Stimulated activated effector memory CD8-positive, alpha-beta T cell treated with anti-CD3 and anti-CD28 coated beads, Interleukin-12 subunit alpha, Interleukin-12 subunit beta, amount 100 ng/mL, for 72 hours (primary cell): ENCODE measurements around the gene GCN1.
A peak's percentile ranks its signal among the peaks of the same experiment; 100 is the strongest.

Experiments
- ATAC-seq: fragments of 150-1000 bp; cut with Tn5 transposase; 2 replicates; pipeline ENCODE4 v1.10.0; 2021
- DNase-seq, 2 donors: peaks; one replicate each; pipeline ENCODE4 v3.0.0; 2021 to 2022; ENCODE audit warnings: low spot score in 2 of 2
- H3K27ac Mint-ChIP-seq: one replicate; pipeline ENCODE4 v1.8.0; 2022; ENCODE audit warnings: mild to moderate bottlenecking, mixed read lengths
- H3K36me3 Mint-ChIP-seq: one replicate; pipeline ENCODE4 v1.8.0; 2022; ENCODE audit warnings: mild to moderate bottlenecking, mixed read lengths
- H3K4me1 Mint-ChIP-seq: one replicate; pipeline ENCODE4 v1.8.0; 2022; ENCODE audit warnings: mixed read lengths
- H3K4me3 Mint-ChIP-seq: one replicate; pipeline ENCODE4 v1.8.0; 2022; ENCODE audit warnings: mild to moderate bottlenecking, mixed read lengths
- H3K9me3 Mint-ChIP-seq: one replicate; pipeline ENCODE4 v1.8.0; 2022; ENCODE audit warnings: mixed read lengths

Gene GCN1

DNA sequence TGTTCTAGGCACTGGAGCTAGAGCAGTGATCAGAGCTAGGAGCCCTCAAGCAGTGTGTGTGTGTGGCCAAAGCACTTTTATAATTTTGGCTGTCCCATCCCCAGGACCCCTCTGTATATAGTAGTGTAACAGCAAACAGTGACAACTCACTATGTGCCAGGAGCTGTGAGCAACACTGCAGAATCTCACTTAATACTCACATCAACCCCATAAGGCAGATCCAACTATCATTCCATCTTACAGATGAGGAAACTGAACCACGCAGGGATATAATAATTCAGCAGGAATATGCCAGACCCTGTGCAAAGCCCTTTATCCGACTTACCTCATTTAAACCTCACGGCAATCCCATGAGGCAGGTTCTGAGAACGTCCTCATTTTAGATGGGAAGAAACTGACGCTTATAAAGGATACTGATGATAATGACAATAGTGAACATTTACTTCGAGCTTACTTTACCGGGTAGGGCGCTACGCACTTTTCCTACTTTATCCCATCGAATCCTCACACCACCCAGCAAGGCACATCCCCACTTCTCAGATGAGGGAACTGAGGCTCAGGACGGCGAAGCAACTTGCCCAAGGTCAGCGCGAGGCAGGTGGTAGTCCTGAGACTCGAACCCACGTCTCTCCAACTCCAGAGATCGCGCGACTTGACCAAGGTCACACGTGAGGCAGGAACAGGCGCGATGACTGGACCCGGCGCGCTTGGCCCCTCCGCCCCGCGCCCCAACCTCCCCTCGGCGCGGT, 78.6 kb downstream of the GCN1 start:
- H3K36me3 Mint-ChIP-seq: peaks cover 69% of the 10 kb centered on the region
- DNase-seq: peak; percentile 25 to 73
- no peaks in the 10 kb centered on the region for H3K9me3 Mint-ChIP-seq
- H3K4me3 Mint-ChIP-seq: peak overlapping the region; percentile 70
- ATAC-seq: no peak
- peaks cover 81% of the 10 kb centered on the region for H3K4me1 Mint-ChIP-seq
- H3K27ac Mint-ChIP-seq: peak overlapping the region; percentile 95

DNA sequence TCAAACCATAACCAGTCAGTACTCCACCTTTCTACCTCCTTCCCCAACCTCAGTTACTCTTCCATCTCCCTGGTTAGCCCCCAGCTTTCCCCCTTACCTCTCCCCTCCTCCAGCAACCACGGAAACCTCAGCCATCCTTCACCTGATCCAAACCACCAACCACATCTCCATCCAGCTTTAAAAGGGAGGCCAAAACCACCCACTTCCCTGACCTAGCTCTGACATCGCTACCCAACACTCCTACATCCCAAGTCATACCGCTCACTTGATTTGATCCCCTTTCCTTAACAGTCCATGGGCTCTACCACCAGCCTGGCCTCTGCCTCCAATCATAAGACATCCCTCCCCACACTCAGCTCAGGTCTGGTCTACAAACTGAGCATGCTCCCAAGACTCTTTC, 79.4 kb downstream of the GCN1 start:
- Mint-ChIP-seq H3K9me3 (no peaks in the 10 kb centered on the region), H3K36me3 (peaks cover 77% of the 10 kb centered on the region), H3K4me3 (peak overlapping the region; percentile 70), H3K4me1 (peaks cover 82% of the 10 kb centered on the region), H3K27ac (peak overlapping the region; percentile 95)
- DNase-seq (no peak), ATAC-seq (no peak)

DNA sequence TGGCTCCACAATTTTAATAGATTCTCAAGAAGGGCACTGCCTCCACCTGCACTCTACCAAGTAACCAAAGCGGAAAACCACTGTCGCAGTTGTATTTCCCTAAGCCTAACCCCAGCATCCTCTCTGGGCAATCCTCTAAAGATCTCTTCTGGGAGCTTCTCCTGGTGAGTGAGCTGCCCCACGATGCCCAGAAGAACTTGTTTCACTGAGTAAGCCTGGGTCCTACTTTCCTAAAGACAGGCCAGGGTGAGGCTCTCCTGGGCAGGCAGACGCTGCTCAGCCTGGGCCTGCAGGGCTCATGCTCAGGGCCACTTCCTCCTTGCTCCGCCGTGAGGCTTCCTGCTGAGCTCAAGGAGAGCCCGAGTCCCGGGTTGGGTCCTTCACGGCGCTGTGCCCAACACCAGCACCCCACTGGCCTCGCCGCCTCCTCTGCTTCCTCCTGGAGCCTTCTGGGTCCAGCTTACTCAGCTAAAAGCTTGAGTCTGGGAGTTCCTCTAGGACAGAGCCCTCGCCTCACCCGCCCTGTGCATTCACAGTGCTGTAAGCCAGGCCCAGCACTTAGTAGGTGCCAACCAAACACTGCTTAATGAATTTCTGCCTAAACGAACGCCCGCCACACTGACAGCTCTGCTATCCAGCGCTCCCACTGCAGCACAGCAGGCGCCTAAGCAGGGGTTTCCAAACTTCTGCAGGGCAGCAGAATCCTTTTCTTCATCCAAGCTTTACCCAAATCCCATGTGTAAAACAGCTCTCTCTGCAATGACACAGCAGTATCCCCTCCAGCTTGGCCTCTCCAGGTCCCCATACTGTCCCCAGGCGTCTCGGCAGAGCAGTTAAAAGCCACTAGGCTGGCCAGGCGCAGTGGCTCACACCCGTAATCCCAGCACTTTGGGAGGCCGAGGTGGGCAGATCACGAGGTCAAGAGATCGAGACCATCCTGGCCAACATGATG, 83.7 kb downstream of the GCN1 start:
- Mint-ChIP-seq H3K4me1 (peaks cover 69% of the 10 kb centered on the region), H3K4me3 (peak overlapping the region; percentile 76), H3K27ac (peak overlapping the region; percentile 92), H3K36me3 (peaks cover 86% of the 10 kb centered on the region), H3K9me3 (no peaks in the 10 kb centered on the region)
- peak; percentile 37 to 76 for DNase-seq
- peak; percentile 91 for ATAC-seq

DNA sequence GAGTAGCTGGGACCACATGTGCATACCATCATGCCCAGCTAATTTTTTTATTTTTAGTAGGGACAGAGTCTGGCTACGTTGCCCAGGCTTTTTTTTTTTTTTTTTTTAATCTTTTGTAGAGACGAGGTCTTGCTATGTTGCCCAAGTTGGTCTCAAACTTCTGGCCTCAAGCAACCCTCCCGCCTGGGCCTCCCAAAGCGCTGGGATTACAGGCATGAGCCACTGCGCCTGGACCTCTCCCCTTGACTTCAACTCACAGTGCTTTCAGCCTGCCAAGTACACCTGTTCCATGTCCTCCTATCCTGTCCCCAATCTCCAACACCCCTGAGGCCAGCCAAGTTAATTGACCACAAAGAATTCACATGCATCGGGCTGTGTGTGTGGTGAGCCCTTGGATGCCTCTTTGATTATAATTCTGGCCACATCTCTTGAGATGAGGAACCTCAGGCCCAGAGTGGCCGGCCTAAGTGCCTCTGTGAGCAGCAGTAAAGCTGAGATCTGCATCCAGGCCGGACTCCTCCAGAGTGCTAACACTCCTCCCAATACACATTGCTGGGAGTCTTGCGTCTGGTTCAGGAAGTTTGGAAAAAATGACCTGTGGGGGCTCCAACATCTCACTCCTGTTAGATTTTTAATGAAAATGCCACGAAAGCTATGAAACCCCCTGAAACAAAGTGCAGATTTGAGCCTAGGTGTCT, 84.8 kb downstream of the GCN1 start:
- Mint-ChIP-seq H3K4me1 (peaks cover 64% of the 10 kb centered on the region), H3K4me3 (peak overlapping the region; percentile 76), H3K36me3 (peaks cover 86% of the 10 kb centered on the region), H3K9me3 (no peaks in the 10 kb centered on the region), H3K27ac (peak overlapping the region; percentile 92)
- ATAC-seq: no peak
- DNase-seq: no peak

DNA sequence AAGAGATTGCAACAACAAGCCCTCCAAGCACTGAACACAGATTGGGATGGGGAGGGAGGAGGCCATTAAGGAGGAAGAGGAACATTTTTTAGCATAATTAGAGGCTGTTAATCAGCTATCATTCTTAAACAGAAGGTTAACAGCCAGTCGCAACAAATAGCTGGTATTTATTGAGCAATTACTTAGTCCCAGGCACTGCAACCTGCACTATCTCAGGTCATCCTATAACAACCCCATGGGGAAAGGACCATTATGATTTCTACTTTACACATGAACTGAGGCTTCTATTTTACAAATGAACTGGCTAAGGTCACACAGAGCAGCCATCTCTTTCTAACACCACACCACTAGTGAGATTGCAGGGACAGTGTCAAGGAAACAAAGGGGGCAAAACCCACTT, 88.4 kb downstream of the GCN1 start:
- Mint-ChIP-seq H3K27ac (no peak overlapping the region), H3K9me3 (no peaks in the 10 kb centered on the region), H3K4me1 (peaks cover 63% of the 10 kb centered on the region), H3K4me3 (no peak overlapping the region), H3K36me3 (peaks cover 88% of the 10 kb centered on the region)
- DNase-seq (no peak), ATAC-seq (no peak)

DNA sequence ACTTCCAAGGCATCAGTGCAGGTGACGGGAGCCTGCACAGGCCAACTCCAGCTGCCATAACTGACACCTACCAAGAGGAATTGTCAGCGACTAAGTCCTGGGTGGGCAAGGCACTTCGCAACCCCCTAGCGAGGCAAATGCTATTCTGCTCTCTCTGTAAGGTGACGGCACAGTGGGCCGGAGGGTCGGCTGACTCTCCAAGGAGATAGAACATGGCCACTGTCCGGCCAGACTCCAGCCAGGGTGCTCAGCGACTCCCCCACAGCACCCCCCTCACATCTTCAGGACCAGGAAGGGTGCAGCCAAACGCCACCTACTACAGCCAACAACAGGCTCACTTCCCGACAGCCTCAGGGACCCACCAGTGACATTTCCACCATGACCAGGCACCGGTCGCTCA, 91.1 kb downstream of the GCN1 start:
- no peak for DNase-seq
- no peak overlapping the region for H3K4me3 Mint-ChIP-seq
- no peak for ATAC-seq
- peak overlapping the region; percentile 94 for H3K27ac Mint-ChIP-seq
- H3K9me3 Mint-ChIP-seq: no peaks in the 10 kb centered on the region
- peaks cover 93% of the 10 kb centered on the region for H3K36me3 Mint-ChIP-seq
- H3K4me1 Mint-ChIP-seq: peaks cover 51% of the 10 kb centered on the region

DNA sequence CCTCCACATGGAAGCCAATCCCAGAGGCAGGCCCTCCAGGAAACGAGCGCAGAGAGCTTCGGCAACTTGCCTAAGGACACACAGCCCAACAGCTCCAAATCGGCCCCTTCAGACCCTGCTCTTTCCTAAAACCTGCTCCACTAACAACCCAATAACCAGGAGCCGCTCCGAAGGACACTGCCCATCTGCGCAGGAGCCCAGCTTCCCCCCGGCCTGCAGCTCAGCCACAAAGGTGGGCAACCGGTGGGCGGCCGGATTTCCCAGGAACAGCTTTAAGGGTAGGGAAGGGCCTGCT, 91.5 kb downstream of the GCN1 start:
- Mint-ChIP-seq H3K9me3 (no peaks in the 10 kb centered on the region), H3K36me3 (peaks cover 93% of the 10 kb centered on the region), H3K27ac (peak overlapping the region; percentile 94), H3K4me1 (peaks cover 47% of the 10 kb centered on the region), H3K4me3 (no peak overlapping the region)
- no peak for ATAC-seq
- no peak for DNase-seq

DNA sequence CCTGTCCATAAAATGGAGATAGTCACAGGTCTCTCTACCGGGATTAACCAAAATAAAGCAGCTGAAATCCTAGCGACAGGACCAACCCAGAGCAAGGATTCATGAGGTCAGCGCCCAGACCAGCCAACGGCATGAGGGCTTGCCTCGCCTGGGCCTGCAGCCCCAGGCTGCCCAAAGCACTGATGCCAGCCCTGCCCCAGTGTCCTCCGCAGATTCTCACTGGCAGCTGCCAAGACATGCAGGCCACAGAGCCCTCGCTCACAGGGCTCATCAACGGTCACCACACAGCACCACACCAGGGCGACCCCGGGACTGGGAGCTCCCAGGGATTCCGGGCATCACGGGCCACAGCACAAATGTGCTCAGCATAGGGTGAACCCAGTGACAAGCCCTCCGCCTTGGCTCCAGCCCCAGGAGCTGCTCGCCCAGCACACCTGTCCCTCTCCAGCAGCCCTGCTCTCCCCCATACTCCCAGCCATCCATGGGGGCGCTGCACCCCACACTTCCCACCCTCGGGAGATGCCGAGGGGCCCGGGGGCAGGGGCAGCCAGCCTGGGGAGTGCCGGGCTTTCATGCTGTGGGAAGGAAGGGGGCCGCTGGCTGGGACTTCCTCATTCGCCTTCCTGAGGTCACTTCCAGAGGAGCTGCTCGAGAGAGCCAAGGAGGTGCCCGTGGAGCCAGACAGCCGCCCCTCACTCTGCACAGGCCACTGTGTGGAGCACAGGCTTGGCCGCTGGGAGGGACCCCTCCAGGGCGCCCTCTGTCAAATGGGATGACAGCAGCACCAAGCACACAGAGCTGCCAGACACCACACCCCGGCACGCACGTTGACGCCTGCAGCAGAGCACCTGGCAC, 92.1 kb downstream of the GCN1 start:
- DNase-seq: no peak
- Mint-ChIP-seq H3K27ac (peak overlapping the region; percentile 94), H3K4me3 (peak overlapping the region; percentile 63), H3K4me1 (peaks cover 43% of the 10 kb centered on the region), H3K9me3 (no peaks in the 10 kb centered on the region), H3K36me3 (peaks cover 93% of the 10 kb centered on the region)
- ATAC-seq: no peak

DNA sequence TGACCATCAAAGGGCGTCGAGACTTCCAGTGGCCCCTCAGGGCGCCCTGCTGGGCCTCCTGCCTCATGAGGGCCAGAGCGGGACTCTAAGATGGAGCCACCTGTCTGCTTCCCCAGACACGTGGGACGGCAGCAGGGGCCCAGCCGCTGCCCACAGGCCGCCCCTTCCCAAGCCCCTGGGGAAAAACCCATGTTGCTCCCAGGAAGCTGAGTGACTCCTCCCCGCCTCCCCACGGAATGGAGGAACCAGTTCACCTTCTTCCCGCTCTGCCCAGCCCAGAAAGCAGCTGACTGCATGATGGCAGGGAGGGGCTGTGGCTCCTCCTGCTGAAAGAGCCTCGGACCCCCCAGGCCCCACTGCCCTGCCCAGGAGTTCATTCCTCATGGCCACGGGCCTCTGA, 92.9 kb downstream of the GCN1 start:
- DNase-seq: no peak
- ATAC-seq: peak; percentile 3
- Mint-ChIP-seq H3K27ac (peak overlapping the region; percentile 94), H3K4me1 (peaks cover 43% of the 10 kb centered on the region), H3K4me3 (peak overlapping the region; percentile 63), H3K9me3 (no peaks in the 10 kb centered on the region), H3K36me3 (peaks cover 93% of the 10 kb centered on the region)

DNA sequence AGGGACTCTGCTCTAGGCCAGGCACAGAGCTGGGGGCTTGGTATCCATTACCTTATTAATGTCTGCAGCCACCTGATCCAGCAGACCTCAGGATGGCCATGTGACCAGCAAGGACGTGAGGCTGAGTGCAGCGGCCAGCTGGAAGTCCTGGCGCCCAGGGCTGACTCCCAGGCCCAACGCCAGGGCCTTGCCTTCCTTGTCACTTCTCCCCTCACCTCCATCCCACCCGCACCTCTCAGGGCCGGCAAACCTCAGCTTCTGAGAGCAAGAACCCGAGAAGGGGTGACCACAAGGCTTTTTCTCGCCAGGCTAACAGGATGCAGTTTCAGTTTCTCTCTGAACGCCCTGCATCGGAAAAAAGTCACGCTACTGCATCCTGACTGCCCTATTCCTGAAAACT, 93.3 kb downstream of the GCN1 start:
- Mint-ChIP-seq H3K36me3 (peaks cover 93% of the 10 kb centered on the region), H3K4me1 (peaks cover 43% of the 10 kb centered on the region), H3K9me3 (no peaks in the 10 kb centered on the region), H3K27ac (peak overlapping the region; percentile 94), H3K4me3 (peak overlapping the region; percentile 63)
- no peak for DNase-seq
- ATAC-seq: peak; percentile 61

DNA sequence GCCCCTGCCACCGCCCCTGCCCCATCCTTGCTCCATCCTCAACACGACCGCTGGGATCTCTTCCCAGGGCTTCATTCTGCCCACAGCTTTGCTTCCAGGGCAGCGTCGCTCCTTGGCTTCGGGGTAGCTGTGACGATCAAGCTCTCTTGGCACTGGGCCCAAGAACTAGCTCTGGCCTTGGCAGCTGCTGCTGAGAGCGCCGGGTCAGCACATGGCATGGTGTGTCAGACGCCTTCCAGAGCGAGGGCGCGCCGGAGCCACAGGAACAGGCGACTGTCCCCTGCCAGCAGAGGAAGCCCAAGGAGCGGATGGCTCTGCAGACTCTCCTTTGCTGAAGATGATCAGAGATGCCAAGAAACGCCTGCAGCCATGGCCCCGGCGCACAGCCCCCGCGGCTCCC, 93.9 kb downstream of the GCN1 start:
- Mint-ChIP-seq H3K4me3 (no peak overlapping the region), H3K4me1 (peaks cover 43% of the 10 kb centered on the region), H3K36me3 (peaks cover 93% of the 10 kb centered on the region), H3K9me3 (no peaks in the 10 kb centered on the region), H3K27ac (peak overlapping the region; percentile 94)
- no peak for DNase-seq
- ATAC-seq: no peak

DNA sequence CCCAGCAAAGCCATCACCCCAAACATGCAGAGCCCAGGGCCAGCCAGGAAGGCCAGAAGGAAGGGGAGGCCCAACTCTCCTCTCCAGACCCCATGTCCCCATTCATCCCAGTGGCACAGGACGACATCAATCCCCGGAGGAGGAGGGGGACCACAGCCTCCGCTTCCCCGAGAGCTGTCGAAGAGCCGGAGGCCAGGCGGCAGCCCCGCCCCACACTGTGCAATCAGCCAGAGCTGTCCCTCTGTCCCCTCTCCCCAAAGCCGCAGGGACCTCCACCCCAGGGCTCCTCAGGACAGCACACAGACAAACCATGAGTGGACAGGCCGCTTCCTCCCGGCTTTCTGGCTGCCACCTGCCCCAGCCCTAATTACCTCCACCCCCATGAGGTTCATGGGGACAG, 94.8 kb downstream of the GCN1 start:
- ATAC-seq (no peak), DNase-seq (no peak)
- Mint-ChIP-seq H3K4me1 (peaks cover 36% of the 10 kb centered on the region), H3K36me3 (peaks cover 93% of the 10 kb centered on the region), H3K27ac (peak overlapping the region; percentile 81), H3K9me3 (no peaks in the 10 kb centered on the region), H3K4me3 (no peak overlapping the region)

DNA sequence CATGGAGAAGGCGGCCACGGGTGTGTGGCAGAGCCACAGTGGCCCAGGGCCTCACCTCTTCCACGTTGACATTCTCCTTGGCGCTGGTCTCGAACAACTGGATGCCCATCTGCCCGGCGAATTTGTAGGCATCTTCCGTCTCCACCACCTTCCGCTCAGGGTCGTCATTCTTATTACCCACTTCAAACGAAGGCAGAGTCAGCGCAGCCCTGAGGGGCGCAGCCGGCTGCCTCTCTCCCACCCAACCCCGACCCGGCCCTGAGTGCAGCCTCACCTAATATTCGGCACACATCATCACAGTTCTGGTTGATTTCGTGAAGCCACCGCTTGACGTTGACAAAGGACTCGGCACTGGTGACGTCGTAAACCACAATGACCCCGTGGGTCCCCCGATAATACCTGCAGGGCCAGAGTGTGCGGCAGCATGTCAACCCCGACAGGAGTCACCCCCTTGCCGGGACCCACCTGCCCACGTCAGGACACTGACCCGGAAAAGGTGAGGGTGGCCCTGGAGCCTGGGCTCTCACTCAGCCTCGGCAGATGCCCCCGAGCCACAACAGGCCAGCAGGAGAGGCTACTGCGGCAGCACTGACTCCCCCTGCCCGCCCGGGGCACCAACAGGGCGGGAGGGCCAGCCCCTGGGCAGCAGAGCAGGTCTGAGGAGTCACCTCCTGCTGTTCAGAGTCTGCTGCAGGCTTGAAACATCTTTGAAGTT, 95.6 kb downstream of the GCN1 start:
- peaks cover 32% of the 10 kb centered on the region for H3K4me1 Mint-ChIP-seq
- no peak overlapping the region for H3K27ac Mint-ChIP-seq
- no peaks in the 10 kb centered on the region for H3K9me3 Mint-ChIP-seq
- H3K4me3 Mint-ChIP-seq: no peak overlapping the region
- DNase-seq (no peak), ATAC-seq (no peak)
- H3K36me3 Mint-ChIP-seq: peaks cover 93% of the 10 kb centered on the region

DNA sequence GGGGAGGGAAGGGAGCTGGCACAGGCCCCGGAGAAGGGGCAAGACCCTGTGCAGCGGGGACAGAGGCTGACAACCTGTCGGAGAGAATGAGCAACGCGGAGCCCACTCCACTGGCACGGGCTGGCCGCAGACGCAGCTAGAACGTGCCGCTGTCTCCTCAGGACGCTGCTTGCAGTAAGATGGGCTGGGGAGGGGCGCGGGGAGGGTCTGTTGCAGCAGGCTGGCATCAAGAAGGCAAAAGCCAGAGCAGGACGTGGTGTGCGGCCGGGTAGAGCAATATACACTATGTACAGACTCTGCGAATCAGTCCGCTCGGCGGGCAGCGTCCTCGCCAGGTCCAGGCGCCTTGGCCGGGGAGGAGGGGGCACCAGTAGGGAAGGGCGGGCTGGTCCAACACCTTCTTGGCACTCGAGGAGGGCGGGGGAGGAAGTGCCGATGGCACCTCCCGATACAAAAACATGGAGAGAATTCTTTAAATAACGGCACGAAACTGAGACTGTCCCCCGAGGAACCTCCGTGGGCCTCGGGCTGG, 97.8 kb downstream of the GCN1 start:
- no peak for DNase-seq
- Mint-ChIP-seq H3K36me3 (peaks cover 92% of the 10 kb centered on the region), H3K9me3 (no peaks in the 10 kb centered on the region), H3K4me3 (no peak overlapping the region), H3K27ac (peak overlapping the region; percentile 26), H3K4me1 (peaks cover 21% of the 10 kb centered on the region)
- no peak for ATAC-seq
